ENCODE measurements around the gene PPFIA2.
"Not testable (repeated sequence)": the region's sequence is repeated elsewhere in the genome, so short reads cannot be mapped to it uniquely, and the experiment has no call there.

Gene PPFIA2

DNA sequence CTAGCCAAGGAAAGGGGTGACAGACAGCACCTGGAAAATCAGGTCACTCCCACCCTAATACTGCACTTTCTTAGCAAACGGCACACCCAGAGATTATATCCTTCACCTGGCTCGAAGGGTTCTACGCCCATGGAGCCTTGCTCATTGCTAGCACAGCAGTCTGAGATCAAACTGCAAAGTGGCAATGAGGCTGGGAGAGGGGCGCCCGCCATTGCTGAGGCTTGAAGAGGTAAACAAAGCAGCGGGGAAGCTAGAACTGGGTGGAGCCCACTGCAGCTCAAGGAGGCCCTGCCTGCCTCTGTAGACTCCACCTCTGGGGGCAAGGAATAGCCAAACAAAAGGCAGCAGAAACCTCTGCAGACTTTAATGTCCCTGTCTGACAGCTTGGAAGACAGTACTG lies 99.8 kb downstream of the PPFIA2 start:
- not testable (repeated sequence) for DNase-seq

GRCh38 chr12:81644503-81644902 lies 114.6 kb downstream of the PPFIA2 start:
- no peak for DNase-seq

- DNase-seq = no peak
These were observed 120.0 kb downstream of the PPFIA2 start for GRCh38 chr12:81639196-81639595.

- DNase-seq = no peak
These were observed 126.0 kb downstream of the PPFIA2 start for GRCh38 chr12:81633127-81633526.

DNA sequence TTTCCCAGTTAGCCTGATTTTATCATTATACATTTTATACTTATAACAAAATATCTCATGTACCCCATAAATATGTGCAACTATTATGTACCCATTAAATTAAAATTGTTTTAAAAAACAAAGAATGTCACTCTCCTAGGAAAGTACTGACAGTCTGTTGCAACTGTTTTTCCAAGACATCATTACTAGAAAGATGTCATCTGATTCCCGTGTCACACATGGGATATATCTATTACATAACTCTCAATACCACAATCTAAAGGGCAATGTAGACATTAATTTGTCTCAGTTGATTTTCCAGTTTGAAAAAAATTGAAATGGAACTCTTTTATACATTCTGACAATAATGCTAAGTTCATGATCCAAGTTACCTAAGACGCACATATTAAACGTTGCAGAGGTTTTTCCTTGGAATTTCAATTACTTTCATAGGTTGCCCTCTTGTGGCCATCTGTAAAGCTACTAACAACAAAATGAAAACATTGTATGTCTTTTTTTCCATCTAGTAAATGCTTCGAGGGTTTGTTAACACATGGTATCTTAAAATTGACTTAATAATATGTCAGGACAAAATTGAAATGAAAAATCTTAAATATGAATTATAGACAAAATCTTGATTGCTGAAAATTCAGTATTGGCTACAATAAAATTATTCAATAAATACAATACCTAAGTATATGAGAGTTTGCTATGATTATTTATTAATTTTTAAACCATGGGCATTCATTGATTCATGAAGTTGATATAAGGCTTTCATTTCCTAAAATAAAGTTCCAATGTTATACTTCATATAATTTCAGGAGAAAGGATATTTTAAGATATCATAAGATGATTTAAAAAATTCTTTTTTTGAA lies 131.6 kb downstream of the PPFIA2 start:
- no peak for DNase-seq

DNA sequence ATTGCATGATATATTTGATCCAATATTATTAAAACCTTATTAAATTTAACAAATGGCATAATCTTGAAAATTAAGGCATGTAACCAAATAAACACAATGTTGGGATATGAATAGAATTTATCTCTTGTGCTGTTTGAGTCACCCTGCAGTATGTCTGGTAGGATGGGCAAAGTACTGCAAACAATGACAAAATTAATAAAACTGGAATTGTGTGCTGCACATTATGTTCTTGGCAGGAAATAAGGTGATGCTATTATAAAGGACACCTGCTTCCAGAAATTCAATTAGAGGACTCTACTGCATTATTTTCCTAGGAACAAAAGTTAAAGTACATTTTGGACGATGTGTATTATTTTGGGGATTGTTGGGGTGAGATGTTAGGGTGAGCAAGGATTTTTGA lies 132.7 kb downstream of the PPFIA2 start:
- no peak for DNase-seq

DNA sequence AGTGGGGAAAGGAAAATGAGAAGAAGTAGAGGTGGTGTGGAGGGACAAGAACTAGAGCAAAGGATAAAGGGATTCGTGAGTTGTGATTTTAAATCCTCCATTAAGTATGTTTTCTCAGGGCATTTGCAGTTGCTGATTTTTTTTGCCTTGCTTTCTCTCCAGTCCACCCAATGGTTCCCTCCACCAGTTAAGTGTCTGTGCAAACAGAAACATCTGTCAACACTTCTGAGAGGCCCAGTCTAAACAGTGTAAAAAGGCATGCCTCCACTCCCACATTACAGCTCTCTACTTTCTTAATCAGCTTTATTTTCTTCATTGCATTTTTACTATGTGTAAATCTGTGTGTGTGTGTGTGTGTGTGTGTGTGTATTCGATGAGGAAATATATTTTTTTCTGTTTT lies 141.2 kb downstream of the PPFIA2 start:
- DNase-seq = no peak

DNA sequence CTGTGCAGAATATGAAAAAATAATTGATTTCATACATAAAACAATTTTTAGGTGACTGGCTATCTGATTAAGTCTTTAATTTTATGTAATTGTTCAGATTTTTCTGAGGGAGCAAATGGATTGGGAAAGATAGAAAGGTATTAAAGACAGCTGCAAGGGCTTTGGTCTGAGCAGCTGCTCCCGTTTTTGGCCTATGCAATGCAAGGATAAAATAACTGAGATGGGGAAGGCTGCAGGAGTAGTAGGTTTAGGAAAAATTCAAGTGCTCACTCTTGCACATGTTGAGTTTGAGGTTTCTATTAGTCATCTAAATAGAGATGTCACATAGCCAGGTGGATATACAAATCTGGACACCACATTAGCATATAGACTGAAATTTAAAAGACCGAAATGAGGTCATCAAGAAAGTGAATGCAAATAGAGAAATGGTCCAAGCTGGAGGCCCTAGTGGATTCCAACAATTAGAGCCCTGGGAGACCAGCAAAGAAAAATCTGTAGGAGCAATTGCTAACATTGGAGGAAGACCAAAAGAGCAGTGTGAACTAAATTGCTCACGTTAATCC lies 144.0 kb downstream of the PPFIA2 start:
- DNase-seq = no peak

- DNase-seq = no peak
These were observed 147.9 kb downstream of the PPFIA2 start for GRCh38 chr12:81610955-81611889.

DNA sequence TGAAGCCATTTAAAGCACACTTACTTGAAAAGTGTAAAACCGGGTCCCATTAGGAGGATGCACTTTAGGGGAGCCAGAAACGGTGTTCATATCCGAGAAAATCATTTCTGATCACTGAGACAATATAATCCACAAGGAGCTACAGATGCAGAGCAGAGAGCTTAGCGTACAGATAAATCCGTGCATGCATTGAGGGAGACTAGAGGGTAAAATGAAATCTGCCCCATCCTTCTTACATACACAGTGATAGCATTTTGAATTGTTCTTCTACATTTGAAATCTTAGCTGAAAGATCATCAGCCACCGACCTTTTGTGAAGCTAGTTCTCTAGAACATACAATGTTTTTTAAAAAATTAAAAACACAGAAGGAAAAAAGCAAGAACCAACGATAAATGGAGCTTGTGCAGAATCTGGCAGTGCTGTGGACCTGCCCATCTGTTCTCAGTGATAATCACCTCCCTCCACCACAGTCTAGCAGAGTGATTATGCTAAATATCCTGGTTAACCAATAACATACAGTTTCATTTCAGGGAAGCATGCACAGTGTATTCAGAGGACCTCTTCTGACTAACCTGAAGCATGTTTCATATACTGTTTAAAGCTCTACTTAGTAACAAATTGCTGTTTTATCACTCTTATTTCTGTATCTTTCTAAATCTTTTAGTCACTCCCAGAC lies 161.1 kb downstream of the PPFIA2 start:
- DNase-seq = no peak

DNA sequence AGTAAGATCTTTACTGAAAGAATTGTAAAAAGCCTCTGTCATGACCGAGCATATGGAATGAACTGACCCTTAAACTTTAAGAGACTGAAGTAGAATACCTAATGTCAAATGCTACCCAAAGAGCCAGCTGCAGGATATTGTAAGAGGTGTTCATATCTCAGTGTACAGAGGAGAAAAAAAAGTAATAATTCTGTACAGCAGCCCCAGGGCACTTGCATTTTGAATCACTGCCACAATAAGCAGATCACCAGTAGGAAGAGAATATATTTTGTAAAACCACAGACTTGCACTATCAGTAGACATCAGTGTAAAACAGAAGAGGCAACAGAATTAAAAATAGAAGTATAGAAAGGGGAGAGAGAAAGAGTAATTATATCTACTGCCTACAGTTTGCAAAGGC lies 162.6 kb downstream of the PPFIA2 start:
- DNase-seq = no peak

GRCh38 chr12:81591256-81591655 lies 167.9 kb downstream of the PPFIA2 start:
- no peak for DNase-seq

- not testable (repeated sequence) for DNase-seq
These were observed 168.4 kb downstream of the PPFIA2 start for GRCh38 chr12:81590703-81591102.

GRCh38 chr12:81588235-81589008 lies 170.7 kb downstream of the PPFIA2 start:
- no peak for DNase-seq

DNA sequence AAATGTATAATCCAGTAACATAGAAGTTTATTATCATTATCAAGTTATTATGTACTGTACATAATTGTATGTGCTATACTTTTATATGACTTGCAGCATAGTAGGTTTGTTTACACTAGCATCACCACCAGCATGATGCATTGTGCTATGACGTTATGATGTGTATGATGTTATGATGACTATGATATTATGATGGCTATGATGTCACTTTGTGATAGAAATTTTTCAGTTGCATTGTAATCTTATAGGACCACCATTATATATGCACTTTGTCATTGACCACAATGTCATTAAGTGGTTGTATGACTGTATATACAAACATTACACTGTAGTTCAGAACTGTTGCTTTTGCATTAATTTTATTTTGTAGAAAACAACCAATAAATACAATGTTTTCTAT lies 173.4 kb downstream of the PPFIA2 start:
- no peak for DNase-seq

GRCh38 chr12:81573228-81573627 lies 185.9 kb downstream of the PPFIA2 start:
- no peak for DNase-seq

- DNase-seq = no peak
These were observed 186.7 kb downstream of the PPFIA2 start for GRCh38 chr12:81572411-81572810.

GRCh38 chr12:81570234-81570633 lies 188.9 kb downstream of the PPFIA2 start:
- no peak for DNase-seq

GRCh38 chr12:81564237-81564636 lies 194.9 kb downstream of the PPFIA2 start:
- no peak for DNase-seq

DNA sequence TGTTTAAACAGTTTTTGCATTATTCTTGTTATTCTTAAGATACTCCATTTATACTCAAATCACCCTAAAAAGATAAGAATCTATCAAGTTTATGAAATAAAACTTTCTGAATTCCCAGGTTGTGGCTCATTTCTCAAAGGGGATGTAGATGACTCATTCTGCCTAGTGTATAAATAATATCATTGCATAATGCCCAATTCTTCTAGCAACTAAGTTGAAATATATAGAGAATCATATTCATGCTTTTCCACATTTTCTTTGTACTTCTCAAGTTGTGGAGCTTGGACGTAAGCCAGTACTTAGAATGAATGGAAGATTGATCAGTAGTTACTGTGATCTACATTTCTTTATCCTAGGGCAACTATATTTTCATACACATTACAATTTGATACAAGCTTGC lies 201.1 kb downstream of the PPFIA2 start:
- DNase-seq = no peak

DNA sequence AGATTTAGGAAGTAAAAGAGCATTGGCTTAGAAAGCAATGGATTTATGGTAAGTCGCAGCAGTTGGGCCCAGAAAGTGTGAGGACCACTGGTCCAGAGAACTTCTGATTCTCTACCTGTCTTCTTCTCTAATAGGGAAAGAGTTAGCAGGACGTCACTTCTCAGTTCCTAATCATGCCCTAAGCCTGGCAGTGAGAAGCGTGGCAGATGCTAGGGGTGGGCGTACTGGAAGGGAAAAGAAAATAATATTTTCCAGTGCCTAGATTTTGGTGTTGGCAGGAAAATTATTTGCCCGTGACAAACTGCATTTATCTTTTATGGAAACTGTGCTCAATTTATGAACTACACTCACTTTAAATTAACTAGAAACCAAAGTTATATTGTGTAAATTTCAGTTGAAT lies 212.3 kb downstream of the PPFIA2 start:
- DNase-seq = no peak

GRCh38 chr12:81543621-81544139 lies 215.5 kb downstream of the PPFIA2 start:
- DNase-seq = no peak
